Measurements from ENCODE around the gene DOCK4.

DOCK4 gene

DNA sequence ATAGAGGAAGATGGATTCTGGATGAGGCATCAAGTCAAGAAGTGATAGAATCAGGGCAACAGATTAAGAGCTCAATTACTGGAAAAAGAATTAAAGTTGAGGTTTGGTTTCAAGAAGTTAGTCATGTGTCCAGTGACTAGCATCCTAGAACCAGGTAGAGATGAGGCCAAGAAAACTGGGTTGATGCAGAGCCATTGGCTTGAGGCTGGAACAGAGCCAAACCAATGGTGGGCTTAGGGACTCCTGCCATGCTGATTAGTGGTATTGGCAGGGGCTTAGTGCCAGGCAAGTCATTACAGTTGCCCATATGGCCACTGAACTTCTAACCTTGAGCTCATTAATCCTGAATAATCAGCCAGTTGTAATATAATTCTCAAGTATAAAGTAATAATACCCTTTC lies 18.8 kb upstream of the DOCK4 start:
- Mint-ChIP-seq H3K36me3 (ENCODE audit: low read depth) (peaks cover 40% of the 10 kb centered on the region), H3K27ac (no peak overlapping the region), H3K4me3 (no peak overlapping the region), H3K9me3 (peaks cover 8% of the 10 kb centered on the region), H3K4me1 (no peaks in the 10 kb centered on the region), H3K27me3 (ENCODE audit: low read depth, poor library complexity) (peaks cover 5% of the 10 kb centered on the region)
- no peak for DNase-seq
- TF ChIP-seq, protein P1, sequence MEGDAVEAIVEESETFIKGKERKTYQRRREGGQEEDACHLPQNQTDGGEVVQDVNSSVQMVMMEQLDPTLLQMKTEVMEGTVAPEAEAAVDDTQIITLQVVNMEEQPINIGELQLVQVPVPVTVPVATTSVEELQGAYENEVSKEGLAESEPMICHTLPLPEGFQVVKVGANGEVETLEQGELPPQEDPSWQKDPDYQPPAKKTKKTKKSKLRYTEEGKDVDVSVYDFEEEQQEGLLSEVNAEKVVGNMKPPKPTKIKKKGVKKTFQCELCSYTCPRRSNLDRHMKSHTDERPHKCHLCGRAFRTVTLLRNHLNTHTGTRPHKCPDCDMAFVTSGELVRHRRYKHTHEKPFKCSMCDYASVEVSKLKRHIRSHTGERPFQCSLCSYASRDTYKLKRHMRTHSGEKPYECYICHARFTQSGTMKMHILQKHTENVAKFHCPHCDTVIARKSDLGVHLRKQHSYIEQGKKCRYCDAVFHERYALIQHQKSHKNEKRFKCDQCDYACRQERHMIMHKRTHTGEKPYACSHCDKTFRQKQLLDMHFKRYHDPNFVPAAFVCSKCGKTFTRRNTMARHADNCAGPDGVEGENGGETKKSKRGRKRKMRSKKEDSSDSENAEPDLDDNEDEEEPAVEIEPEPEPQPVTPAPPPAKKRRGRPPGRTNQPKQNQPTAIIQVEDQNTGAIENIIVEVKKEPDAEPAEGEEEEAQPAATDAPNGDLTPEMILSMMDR (IDR thresholded peaks at IDR 0.05), result no peak

DNA sequence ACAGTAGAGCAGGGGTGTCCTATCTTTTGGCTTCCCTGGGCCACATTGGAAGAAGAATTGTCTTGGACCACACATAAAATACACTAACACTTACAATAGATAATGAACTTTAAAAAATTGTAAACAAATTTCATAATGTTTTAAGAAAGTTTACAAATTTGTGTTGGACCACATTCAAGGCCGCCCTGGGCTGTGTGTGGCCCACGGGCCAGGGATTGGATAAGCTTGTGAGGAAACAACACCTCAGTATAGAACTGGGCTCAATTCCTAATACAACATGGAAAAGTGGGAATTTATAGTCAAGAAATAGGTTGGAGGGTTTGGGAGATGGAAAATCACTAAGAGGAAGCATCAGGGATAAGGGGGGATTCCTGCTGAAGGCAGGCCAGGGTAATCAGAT lies 18.0 kb upstream of the DOCK4 start:
- H3K36me3 Mint-ChIP-seq (ENCODE audit: low read depth), result peaks cover 42% of the 10 kb centered on the region
- DNase-seq, result no peak
- peaks cover 8% of the 10 kb centered on the region for H3K9me3 Mint-ChIP-seq
- peaks cover 5% of the 10 kb centered on the region for H3K27me3 Mint-ChIP-seq (ENCODE audit: low read depth, poor library complexity)
- TF ChIP-seq, protein P1 (IDR thresholded peaks at IDR 0.05), result no peak
- H3K4me3 Mint-ChIP-seq, result no peak overlapping the region
- H3K27ac Mint-ChIP-seq, result no peak overlapping the region
- H3K4me1 Mint-ChIP-seq, result no peaks in the 10 kb centered on the region

DNA sequence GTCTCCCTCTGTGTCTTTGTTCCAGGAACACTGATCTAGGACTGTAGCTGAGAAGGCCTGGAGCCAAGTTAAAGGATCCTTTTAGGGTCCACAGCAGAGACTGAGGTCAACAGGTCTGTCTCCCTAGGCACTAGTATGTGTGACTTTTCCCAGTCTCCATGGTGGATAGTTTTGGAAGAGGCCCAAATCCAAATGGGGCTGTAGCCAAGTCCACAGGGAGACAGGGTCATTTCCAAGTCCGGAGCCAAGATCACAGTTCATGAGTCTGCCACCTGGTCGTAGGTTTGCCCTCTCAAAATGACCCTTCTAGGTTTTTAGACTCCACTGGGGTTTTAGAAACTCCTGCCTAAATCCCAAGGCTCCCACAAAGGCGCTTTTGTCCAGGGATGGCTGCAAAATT lies 17.1 kb upstream of the DOCK4 start:
- DNase-seq, result no peak
- Mint-ChIP-seq H3K4me3 (no peak overlapping the region), H3K36me3 (ENCODE audit: low read depth) (peaks cover 51% of the 10 kb centered on the region), H3K27me3 (ENCODE audit: low read depth, poor library complexity) (peaks cover 5% of the 10 kb centered on the region), H3K9me3 (peaks cover 8% of the 10 kb centered on the region), H3K27ac (no peak overlapping the region), H3K4me1 (no peaks in the 10 kb centered on the region)
- TF ChIP-seq, protein P1 (IDR thresholded peaks at IDR 0.05), result no peak

DNA sequence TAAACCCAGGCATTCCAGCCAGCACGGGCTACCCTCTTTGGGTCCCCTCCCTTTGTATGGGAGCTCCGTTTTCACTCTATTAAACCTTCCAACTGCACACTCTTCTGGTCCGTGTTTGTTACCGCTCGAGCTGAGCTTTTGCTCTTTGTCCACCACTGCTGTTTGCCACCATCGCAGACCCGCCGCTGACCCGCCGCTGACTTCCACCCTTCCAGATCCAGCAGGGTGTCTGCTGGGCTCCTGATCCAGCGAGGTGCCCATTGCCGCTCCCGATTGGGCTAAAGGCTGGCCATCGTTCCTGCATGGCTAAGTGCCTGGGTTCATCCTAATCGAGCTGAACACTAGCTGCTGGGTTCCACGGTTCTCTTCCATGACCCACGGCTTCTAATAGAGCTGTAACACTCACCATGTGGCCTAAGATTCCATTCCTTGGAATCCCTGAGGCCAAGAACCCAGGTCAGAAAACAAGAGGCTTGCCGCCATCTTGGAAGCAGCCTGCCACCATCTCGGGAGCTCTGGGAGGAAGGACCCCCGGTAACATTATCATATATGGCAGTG lies 14.8 kb upstream of the DOCK4 start:
- Mint-ChIP-seq H3K27ac (peak overlapping the region; percentile 52), H3K9me3 (peaks cover 5% of the 10 kb centered on the region), H3K27me3 (ENCODE audit: low read depth, poor library complexity) (no peaks in the 10 kb centered on the region), H3K36me3 (ENCODE audit: low read depth) (peaks cover 53% of the 10 kb centered on the region), H3K4me1 (no peaks in the 10 kb centered on the region), H3K4me3 (no peak overlapping the region)
- TF ChIP-seq, protein P1 (IDR thresholded peaks at IDR 0.05), result no peak
- DNase-seq, result no peak

DNA sequence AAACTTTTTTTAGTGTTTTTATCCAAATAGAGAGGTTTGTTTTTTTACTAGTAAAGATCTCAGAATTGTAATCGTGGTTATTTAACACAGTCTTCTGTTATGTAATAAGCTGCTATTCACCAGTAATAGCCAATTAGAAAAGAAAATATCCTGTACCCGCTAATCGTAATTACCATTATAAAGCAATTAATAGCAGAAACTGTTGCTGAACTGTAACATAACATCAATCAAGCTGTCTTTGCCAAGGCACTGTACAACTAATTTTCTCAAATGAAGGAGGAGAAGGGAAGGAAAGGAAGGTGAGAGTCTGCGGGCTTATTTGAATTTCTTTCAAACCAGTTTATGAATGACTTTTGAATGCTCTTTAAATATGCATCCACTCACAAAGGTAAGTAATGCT lies 9.6 kb upstream of the DOCK4 start:
- no peak for DNase-seq
- H3K4me3 Mint-ChIP-seq, result no peak overlapping the region
- TF ChIP-seq, protein P1 (IDR thresholded peaks at IDR 0.05), result no peak

DNA sequence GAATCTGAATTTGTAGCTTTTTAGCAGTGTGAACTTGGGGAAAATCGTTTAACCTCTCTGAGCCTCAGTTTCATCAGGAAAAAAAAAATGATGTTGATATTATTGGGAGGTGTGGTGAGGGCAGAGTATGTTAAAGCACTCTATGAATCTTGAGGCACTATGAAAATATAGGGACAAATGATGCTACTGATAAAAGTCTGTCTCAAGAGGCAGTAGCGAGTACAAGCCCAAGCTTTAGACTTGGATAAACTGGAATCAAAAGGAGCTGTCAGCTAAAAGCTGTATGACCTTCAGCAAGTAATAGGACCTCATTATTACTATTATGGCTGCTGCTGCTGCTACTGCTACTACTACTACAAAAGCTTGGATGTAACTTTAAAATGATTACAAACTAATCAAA lies 8.7 kb upstream of the DOCK4 start:
- TF ChIP-seq, protein P1 (IDR thresholded peaks at IDR 0.05), result no peak

More for the DNA sequence above, 9.6 kb upstream of the DOCK4 start:
- Mint-ChIP-seq H3K4me1 (no peaks in the 10 kb centered on the region), H3K36me3 (ENCODE audit: low read depth) (peaks cover 25% of the 10 kb centered on the region), H3K9me3 (no peaks in the 10 kb centered on the region), H3K27me3 (ENCODE audit: low read depth, poor library complexity) (peaks cover 2% of the 10 kb centered on the region), H3K27ac (no peak overlapping the region)

More for the DNA sequence above, 8.7 kb upstream of the DOCK4 start:
- Mint-ChIP-seq H3K36me3 (ENCODE audit: low read depth) (peaks cover 16% of the 10 kb centered on the region), H3K4me1 (no peaks in the 10 kb centered on the region), H3K4me3 (no peak overlapping the region), H3K27me3 (ENCODE audit: low read depth, poor library complexity) (peaks cover 2% of the 10 kb centered on the region), H3K9me3 (no peaks in the 10 kb centered on the region), H3K27ac (no peak overlapping the region)
- DNase-seq, result no peak
